AG09319 (cell line): ENCODE data around the gene CCDC93.

Experiments
- DNase-seq: peaks from one replicate; pipeline ENCODE4 v3.0.0-alpha.2; 2010; ENCODE audit warnings: low read depth; ENCODE audit errors: extremely low read depth
- TF ChIP-seq, protein P1 (sequence below): IDR thresholded peaks from 2 replicates; pipeline ENCODE4 v1.5.1; 2011; ENCODE audit warnings: low read depth, mild to moderate bottlenecking, inconsistent platforms, low read length, moderate library complexity

Gene CCDC93

DNA sequence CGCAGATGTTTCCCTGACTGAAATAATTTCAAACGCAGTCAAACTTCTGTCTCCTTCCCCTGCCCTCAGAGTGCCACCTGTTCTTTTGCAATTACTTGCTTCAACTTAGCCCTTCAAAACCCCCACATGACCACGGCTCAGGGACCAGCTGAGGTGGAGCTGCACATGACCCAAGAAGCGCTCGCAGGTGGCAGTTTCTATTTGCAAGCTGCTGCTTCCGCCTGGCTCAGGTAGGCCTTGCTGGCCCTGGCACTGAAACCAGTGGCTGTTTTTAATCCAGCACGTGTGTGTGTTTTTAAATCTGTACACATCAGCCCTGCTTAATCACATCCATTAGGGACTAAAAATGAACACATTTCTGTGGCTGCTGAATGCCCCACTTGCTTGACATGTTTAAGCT, 95.3 kb downstream of the CCDC93 start:
- DNase-seq, result no peak

DNA sequence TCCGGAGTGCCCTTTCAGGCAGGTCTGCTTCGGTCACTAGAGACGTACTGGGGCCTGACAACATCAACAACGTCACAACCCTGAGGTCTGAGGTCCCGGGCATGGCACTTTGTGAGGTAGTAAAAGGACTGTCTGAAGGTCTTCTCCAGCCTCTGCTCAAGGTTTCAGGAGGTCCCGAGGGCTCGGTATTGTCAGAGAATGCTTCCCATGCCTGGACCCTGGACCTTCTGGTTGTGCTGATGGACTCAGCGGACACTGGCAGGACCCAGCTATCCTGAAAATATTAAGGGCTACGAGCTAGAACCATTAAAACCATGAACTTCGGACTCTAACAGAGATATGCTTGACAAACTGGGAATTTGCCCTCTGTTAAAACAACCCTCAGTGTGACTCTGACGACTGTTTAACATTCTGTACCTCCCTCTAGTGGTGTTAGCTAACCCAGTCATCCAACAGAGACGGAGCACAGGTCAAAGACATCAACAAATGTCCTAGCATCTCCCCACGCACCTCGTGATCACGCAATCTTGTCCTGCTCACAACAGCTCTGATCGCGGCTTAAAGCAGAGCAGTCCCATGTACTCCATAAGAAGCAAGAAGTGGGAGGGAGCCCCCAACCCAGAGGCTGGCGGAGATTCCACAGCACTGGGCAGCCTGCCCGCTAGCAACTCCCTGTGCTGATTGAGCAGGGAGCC, 96.5 kb downstream of the CCDC93 start:
- TF ChIP-seq, protein P1, sequence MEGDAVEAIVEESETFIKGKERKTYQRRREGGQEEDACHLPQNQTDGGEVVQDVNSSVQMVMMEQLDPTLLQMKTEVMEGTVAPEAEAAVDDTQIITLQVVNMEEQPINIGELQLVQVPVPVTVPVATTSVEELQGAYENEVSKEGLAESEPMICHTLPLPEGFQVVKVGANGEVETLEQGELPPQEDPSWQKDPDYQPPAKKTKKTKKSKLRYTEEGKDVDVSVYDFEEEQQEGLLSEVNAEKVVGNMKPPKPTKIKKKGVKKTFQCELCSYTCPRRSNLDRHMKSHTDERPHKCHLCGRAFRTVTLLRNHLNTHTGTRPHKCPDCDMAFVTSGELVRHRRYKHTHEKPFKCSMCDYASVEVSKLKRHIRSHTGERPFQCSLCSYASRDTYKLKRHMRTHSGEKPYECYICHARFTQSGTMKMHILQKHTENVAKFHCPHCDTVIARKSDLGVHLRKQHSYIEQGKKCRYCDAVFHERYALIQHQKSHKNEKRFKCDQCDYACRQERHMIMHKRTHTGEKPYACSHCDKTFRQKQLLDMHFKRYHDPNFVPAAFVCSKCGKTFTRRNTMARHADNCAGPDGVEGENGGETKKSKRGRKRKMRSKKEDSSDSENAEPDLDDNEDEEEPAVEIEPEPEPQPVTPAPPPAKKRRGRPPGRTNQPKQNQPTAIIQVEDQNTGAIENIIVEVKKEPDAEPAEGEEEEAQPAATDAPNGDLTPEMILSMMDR, result peak; percentile 29
- DNase-seq, result no peak

More for the DNA sequence above, 95.3 kb downstream of the CCDC93 start:
- TF ChIP-seq, protein P1, result no peak

DNA sequence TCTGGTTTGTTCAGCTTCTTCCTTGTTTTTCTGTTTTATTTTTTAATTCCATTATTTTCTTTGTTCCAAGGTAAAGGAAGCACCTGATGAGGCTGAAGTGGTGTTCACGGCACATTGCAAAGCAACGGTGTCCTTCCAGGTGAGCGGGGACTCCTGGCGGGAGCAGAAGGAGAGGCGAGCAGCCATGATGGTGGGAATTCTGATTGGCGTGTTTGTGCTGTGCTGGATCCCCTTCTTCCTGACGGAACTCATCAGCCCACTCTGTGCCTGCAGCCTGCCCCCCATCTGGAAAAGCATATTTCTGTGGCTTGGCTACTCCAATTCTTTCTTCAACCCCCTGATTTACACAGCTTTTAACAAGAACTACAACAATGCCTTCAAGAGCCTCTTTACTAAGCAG, 110.9 kb downstream of the CCDC93 start:
- TF ChIP-seq, protein P1, result no peak
- DNase-seq, result no peak

DNA sequence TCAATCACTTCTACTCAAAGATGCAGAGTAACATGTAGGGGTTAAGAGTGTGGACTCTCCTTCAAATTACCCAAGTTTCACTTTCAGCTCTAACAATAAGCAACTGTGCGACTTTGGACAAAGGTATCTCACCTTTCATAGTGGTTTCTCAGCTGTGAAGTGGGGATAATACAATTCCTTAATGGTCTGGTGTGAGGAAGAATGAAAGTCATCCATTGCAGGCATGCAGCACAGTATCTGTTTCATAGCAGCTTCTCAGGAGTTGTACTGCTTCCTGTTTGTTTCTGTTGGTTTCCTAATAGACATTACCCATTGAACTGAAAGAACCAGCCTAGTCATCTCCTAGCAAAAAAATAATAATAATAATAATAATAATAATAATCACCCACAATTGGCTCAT, 125.0 kb downstream of the CCDC93 start:
- no peak for DNase-seq
- TF ChIP-seq, protein P1, result no peak

DNA sequence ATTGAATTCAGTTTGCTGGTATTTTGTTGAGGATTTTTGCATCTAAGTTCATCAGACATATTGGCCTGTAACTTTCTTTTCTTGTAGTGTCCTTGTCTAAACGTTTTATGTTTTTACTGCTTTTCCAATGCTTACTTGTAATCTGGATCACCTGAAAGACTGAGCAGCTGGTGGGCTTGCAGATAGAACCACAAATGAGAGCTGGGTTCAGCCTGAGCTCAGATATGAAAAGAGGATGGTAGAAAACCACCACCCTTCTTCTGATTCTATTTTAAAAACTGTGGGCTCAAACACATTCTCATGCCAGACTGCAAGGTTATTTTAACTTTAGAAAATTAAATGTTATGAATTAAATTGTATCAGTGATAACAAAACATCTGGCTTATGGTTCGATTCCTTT, 128.6 kb downstream of the CCDC93 start:
- no peak for DNase-seq
- TF ChIP-seq, protein P1, result no peak

DNA sequence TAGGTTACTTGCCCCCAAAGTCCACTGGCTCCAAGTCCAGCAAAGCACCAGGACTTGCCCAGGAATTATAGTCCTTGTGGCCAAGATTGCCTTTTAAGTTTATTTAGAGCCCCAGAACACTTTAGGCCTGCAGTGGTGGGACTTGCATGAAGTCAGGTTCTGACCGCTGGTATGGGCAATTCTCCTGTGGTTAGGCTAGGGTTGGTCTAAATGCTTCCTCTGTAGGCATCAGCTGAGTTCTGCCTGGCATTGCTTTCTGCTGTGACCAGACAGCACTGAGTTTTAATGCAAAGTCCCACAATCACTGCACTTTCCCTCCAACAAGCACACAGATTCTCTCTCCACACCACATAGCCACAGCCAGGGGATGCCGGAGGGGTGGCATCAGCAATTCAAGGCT, 134.9 kb downstream of the CCDC93 start:
- TF ChIP-seq, protein P1, result no peak
- no peak for DNase-seq

DNA sequence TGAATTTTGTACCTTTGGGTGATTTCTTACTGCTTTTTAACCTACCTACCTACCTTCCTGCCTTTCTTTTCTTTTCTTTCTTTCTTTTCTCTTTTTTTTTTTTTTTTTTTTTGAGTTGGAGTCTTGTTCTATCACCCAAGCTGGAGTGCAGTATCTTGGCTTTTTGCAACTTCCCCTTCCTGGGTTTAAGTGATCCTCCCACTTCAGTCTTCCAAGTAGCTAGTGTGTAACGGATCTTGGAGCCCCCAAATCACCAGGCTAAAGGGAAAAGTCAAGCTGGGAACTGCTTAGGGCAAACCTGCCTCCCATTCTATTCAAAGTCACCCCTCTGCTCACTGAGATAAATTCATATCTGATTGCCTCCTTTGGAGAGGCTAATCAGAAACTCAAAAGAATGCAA, 138.1 kb downstream of the CCDC93 start:
- DNase-seq, result no peak
- TF ChIP-seq, protein P1, result no peak
